HG02759 (cell line): ENCODE measurements around the gene HDAC9.

Experiments
- ATAC-seq: cut with Tn5 transposase; IDR thresholded peaks from one replicate; pipeline ENCODE4 v1.9.1; 2021; ENCODE audit warnings: mild to moderate bottlenecking, moderate library complexity; ENCODE audit not compliant: unreplicated experiment

HDAC9 gene

DNA sequence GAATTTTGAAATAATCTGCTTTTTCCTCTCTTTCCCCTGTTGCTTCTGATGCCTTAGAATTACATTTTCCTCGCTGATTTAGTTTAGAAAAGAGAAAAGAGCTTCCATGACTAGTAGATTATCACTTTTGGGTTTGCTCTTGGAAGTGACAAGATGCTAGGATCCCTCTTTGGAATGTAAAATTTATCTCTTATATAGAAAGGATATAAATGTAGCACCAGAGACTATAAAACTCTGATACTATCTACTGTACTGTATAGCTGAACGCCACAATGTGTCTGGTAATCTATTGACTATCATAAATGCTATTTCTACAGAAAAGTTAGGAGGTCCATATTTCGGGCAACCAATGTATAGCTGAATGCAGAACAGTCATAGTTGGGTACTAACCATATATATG is 1.1 kb upstream of the HDAC9 start:
- ATAC-seq: no peak

DNA sequence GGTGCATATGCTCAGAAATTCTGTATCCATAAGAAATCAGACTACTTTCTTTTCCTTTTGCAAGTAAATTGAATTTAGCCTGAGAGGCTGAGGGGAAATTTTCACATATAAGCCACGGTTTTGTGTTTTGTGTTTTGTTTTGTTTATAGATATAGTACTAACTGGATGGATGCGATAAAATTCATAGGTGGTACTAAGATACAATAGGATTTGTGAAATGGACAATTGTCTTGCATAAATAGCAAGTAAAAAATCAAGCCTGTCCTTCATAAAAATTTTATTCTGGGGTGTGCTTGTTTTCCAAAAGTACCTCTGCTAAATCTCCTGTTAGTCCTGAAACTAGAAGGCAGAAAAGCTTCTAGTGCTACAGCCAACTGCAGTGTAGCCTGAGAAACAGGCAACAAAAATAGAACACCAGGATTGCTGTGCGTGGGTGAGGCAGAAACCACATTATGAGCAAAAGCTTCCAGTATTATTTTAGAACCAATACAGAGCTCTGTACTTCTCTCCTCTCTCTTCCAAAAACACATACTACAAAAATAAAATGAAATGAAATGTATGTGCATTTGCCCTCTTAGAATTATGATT is 634 bp upstream of the HDAC9 start:
- peak; percentile 48 for ATAC-seq

DNA sequence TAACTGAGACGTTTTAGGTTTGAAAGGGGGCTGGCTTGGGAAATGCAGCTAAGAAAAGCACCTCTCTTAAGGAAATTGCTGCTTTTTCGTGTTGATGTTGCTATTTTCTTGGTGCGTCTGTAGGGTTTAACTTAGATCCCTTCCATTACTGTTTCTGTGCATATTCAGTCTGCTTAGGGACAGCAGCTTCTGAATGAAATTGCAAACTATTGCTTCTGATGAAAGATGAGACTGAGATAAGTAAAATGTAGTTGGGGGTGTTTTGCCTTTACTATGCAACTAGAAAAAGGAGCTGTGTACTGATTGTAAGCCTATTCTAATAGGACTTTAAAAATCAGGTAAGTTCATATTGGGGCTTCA is 772 bp downstream of the HDAC9 start:
- peak; percentile 2 for ATAC-seq

DNA sequence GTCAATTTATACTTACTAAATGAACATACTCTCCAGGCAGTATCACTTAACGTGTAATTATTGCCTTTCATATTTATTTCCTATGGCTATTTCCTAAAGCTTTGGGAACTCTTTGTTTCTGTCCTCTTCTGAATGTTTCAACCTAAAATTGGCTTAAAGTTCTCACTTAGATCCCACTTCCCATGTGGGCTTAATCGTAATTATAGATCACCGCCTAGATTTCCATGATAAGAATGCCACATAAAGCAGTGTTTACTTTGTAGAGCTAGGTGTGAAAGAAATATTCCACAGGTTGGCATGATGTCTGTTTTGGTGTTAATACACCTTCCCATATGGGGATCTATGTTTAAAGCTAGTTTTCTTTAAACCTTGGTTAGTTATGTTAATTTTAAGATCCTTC is 1.5 kb downstream of the HDAC9 start:
- no peak for ATAC-seq

DNA sequence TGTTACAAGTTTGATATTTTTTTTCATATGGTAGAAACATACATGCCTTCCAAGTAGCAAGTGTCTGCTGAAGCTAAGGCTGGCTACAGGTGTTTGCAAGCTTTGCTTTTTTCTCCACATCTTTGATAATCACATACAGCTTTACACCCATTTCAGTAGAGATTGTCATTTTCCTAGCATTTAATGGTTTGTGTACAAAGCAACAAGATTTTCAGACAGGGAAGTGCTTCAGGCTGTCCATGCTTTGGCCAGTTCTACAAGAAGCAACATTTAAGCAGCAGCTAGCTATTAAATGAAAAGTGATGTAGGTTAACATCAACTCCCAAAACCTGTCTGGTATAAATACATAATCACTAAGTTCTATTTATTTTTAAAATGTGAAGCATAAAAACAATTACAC is 2.3 kb downstream of the HDAC9 start:
- ATAC-seq: no peak

DNA sequence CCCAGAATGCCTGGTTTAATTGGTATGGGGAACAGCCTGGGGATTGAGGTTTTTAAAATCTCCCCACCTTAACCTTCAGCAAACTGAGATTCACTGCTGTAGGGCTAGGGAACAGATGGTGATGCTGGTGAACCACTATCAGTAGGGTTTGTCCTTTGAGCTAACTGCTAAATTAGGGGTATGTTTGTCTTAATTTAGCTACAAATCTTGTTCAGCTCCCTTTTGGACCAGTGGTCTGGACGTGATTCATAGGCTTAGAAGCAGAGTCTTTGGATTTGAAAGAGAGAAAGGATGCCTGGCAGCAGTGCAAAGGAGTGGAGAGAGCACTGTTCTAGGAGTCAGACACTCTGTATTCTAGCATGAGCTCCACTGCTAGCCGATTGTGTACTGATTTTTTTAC is 2.8 kb downstream of the HDAC9 start:
- no peak for ATAC-seq

DNA sequence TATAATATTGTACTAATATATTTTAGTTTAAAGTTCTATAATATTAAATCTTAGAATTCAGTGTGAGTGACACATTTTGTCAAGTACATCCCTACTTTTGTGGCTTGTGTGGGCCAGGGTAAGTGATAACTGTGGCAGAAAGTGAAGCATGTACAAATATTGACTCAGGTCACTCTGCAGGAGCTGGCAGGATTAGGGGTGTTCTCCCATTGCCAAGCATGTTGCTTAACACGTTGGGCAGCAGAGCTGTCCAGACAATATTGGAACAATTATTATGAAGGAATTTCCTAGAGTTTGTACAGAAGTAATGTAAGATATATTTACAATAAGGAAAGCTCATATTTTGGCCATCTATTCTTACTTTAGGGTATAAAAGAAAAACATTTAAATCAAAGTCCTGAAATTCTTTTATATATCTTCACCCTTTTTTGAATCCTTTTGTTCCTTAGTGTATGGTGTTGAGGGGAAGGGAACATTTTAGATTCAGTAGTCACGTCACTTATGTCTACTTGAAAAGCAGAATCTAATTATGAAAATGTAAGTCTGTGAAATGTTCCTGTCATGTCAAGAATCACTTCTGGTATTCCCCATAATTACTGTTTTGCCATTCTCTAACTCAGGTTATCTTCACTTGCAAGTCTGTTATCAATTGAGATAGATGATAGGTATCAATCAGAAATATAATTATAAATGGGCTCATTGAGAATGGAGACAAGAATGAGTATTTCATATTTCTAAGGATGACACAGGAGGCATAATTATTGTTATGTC is 4.0 kb downstream of the HDAC9 start:
- no peak for ATAC-seq

DNA sequence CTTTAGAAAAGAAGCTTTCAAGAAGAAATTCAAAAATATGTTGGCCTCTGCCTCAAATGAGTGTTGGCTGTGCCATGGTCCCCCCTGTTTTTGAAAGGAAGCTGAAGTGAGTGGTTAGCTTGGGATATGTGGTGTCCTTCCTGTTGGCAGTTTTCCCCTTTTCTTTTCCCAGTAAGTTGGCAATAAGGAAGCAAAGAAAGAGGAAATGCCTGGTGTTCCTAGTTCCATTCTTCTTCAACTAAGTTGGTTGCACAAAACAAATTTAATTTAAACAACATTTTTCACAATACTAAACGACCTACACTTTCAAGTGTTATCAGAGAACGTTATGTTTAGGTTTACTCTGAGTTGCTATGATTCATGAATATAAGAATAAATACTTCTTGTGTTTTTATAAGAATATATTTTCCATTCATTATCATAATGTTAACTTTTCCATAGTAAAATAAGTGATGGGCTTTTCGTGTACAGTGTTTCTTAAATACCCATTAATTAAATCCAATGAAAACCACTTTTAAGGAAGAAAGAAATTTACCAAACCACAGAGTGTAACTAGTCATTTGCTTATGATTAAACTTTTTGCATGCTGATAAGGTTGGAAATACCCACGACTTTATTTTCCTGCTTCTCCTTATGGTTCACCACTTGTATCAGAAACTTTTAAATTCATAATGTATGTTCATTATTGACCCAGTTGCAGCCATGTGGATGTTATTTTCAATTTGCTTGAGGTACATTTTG is 7.7 kb downstream of the HDAC9 start:
- ATAC-seq: no peak

DNA sequence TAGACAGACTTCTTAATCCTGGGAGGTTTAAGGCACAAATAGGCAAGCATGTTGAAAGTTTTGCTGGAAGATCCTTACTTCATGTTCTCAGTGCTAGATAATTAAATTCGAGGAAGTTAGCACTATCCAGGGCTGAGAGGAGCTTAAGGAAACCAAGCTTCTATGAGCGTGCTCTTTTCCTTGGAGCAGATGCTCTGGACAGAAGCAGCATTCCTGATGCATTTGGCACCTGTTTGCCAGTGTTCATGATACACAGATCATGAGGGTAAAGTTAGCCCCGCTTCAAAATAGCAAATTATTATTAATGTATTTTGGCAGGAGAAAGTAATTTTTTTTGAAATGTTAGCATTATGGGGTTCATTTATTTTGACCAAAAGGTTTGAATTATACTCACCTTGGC is 9.4 kb downstream of the HDAC9 start:
- ATAC-seq: no peak

DNA sequence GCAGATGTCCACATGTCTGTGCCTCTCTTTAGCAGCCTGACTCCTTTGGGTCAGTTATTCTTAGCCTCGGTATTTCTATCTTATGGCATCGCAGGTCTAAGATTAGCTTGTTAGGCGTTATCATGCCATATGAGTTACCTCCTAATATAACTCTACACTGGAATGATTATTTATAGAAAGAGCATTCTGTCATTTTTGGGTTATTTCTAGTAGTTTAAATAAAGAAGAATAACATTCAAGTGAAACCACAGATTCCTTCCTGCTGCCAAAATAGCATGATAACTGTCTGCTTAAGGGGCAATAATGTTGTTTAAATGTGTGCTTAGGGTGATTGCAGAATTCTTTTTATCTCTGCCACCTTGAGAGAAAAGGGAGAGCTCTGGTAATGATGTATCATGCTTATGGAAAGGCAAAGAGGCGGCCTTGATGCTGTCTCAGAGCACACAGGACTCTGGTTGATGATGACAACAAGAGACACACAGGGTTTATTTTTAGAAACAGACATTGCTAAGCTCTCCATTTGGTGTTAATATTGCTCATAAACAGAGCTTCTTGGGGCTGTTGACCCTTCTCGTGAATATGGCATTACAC is 10.4 kb downstream of the HDAC9 start:
- peak; percentile 42 for ATAC-seq

DNA sequence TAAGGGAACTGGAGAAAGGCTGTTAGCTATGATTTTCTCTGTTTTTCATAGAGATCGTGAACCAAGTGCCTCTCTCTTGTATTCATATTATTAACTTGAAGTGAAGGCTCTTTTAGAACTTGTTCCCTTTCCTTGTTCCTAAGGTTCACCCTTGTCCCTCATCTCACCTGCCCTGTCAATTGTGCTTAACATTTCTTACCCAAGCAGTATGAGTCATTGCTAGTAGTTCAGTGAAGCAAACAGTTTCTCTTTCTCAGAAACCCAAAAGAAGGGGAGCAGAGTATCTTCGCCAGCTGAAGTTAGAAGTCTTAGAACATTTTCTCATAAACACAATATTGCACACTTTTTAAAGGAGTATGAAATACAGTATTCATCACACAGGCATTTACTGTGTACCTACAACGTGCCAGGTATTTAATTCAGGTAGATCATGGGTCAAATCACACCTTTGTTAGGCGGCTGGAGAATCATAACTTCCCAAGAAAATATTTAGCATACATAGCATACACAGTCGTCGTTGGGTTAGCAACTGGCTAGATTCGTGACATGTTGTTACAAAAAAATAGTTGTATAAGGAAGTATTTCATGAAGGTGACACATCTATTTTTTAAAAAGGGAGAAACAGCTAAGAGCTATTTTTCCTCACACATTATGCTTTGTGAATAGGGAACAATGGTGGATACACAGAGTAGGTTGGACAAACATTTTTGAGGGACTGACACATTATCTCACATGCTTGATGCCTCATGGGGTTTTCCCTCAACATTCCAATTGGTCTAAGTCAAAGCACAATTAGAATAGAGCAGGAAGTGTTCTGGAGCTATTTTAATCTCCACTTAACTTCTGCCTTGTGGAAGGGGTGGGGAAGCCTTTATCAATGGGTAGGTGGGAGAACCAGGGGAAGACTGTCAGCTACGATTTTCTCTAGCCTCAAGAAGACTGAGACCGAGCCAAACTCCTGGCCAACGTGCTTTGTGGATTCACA is 13.2 kb downstream of the HDAC9 start:
- peak; percentile 86 for ATAC-seq

DNA sequence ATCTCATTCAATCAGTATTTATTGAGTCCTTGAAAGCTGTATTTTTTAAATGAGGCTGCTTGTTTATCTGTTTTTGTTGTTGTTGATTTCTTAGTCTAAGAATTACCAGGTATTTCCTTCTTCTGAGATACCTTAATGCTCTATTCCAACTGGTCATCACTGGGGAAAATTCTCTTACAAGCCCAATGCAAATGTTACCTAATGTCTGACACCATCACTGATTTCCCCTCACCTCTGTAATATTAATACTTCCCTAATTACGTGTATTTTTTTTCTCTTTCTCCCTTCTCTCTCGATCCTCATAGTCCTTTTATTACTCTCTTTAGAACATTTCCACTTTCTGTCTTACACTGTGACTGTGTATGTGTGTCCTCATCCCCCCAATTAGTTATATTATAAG is 13.9 kb downstream of the HDAC9 start:
- peak; percentile 21 for ATAC-seq

DNA sequence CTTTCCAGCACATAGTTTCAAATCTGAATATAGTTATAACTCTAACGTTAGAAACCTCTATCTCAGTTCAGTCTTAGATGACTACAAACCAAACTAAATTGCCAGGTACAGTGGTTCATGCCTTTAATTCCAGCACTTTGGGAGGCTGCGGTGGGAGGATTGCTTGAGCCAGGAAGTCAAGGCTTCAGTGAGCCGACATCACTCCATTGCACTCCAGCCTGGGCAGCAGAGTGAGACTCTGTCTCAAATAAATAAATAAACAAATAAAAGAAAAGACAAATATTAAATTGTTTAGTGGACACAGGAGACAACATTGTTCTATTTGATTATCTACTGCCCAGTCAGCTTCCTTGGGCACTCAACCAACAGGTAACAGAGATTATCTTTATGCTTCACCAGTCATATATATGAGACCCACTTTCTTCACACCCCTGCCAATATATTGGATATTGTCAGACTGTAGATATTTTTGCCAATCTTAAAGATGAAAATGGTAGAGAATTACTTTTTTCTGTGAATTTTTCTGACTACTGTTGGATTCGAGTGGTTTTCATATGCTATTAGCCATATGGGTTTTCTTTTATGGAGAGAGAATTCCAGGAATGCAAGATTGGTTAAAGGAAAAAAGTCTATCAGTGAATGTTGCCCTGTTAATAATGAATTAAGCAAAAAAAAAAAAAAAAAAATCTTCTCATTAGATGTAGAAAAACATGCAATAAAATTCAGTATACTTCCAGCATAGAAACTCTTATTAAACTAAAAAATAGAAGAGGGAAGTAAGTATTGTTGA is 16.0 kb downstream of the HDAC9 start:
- ATAC-seq: no peak

DNA sequence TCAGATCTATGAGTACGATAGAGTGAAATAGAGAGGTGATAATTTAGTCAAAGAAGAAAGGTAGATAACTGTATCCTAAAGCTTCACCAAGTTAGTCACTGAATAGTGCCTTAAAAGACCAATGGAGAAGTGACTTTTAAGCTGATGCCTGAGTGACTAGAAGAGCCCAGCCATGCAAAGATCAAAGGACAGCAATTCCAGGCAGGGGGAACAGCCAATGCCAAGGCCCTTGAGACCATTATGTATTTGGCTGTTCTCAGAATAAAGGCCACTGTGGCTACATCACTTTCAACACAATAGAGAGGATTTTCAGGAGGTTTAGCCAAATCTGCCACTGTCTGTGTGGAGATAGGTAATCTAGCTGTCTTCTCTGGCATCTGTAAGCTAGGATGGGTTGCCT is 17.8 kb downstream of the HDAC9 start:
- ATAC-seq: no peak

DNA sequence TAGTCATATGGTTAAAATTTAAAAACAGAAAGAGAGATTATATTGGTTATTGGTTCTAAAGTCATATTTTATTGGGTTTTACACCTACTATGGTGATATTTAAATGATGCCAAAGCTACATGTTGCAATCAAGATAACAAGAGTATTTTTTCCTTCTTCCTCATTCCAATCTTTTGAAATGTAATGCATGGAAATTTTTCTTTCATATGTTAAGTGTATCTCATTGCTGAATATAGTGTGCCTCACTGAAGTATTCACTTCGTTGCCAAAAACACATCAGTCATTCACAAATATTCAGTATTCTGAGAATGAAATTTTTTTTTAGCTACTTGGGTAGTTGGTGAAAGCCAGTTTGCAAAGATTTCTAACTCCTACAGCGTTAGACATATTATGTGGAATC is 19.5 kb downstream of the HDAC9 start:
- no peak for ATAC-seq

DNA sequence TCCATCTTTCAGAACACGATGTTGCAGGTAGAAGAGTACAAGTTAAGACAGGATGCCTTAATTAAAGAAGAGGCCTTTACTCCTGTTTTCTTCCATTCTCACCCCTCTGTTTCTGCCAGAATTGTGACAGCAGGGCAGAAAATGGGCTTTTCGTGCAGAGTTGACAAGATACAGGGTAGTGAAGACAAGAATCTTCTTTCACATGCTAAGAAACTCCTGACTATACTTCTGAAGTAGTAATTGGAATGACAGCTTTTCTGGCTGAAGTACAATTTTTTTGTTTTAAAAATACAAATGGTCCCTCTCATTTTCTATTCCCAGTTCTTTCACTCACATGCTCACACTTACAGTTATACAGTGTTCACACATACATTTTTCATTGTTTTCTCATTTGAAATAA is 22.1 kb downstream of the HDAC9 start:
- no peak for ATAC-seq

DNA sequence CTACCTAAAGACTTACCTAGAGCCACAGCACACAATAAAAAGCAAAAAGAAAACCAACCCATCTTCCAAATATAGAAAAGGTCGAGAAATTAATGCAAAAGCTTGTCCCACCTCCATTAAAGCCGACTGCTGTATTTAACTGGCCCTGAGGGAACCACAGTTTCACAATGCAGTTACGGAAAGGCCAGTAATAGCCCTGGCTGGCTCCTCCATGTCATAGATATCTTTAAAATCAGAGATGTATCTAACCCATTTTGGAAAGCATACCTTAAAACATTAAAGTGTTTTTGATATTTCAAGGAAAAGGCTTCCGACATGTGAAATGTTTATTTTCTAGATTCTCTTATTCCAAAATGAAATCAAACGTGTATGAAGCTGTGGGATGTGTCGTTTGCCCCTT is 23.0 kb downstream of the HDAC9 start:
- no peak for ATAC-seq

DNA sequence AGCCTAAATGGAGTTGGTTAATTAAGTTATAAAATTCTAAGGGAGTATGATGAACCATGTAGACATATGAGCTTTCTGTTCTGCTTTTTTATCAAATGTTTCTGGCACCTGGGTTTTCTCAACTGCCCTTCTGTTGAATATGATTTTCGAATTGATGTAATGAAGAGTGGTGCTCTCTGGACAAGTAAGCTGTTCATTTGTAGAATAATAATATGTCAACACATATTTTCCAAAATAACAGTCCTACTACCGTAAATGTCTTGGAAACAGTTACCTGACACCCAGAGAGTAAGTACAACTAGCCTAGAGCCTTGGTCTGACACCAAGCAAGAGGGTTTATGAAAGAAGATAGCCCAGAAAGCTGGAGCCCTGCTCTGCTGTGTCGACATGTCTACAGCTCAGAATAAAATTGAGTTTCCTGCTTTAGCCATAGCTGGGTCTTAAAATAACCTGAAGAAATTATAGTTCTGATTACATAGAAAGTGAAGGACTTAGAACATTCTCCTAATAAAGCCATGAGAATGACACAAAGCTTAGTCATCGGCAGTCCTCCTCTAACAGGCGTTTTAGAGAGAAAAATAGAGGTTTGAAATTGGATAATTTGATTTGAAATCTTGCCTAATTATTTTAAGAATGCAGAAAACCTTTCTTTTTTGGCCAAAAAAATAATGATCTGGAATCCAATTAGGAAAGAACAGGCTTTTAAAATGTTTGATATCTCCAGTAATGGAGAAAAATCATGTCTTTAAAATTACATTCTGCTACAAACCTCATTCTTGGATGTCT is 25.1 kb downstream of the HDAC9 start:
- ATAC-seq: peak; percentile 77

DNA sequence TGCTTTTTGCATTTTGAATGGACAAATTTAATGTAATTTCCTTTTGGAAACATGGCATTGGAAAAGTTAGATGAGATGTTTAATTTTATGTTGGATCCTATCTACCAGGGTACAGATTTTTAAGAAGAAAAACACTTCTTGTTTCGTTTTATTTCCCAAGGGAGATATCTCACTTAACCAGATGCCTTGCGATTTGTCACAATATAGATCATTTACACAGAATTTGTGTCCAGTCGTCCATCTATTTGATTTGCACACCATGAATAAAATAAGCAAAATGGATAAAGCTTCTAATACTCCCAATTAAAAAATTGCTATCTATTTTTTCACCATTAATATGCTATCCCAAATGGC is 25.7 kb downstream of the HDAC9 start:
- no peak for ATAC-seq
